CD4-positive, alpha-beta T cell treated with Interleukin-15 for 1 hour (primary cell): ENCODE results near the gene IRF2BP2.

Source experiments
- DNase-seq: peaks from one replicate; pipeline ENCODE4 v3.0.0-alpha.2; 2020

IRF2BP2 gene

GRCh38 chr1:234612352-234613127, 2.6 kb upstream of the IRF2BP2 start:
- peak; percentile 90 for DNase-seq

- peak; percentile 43 for DNase-seq
Measured at GRCh38 chr1:234611847-234612351, 1.9 kb upstream of the IRF2BP2 start.

GRCh38 chr1:234611225-234611846, 1.4 kb upstream of the IRF2BP2 start:
- DNase-seq, result no peak

- peak; percentile 95 for DNase-seq
Measured at GRCh38 chr1:234610666-234611224, 767 bp upstream of the IRF2BP2 start.

GRCh38 chr1:234609691-234610042, 311 bp downstream of the IRF2BP2 start:
- no peak for DNase-seq

GRCh38 chr1:234608911-234609690, 877 bp downstream of the IRF2BP2 start:
- DNase-seq, result peak; percentile 80

GRCh38 chr1:234608025-234608910, 1.7 kb downstream of the IRF2BP2 start:
- peak; percentile 91 for DNase-seq

GRCh38 chr1:234607109-234608024, 2.6 kb downstream of the IRF2BP2 start:
- DNase-seq, result peak; percentile 39

- DNase-seq, result no peak
Measured at GRCh38 chr1:234606784-234607108, 3.2 kb downstream of the IRF2BP2 start.

- peak; percentile 50 for DNase-seq
Measured at GRCh38 chr1:234605983-234606783, 3.8 kb downstream of the IRF2BP2 start.

- DNase-seq, result no peak
Measured at GRCh38 chr1:234605399-234605982, 4.5 kb downstream of the IRF2BP2 start.

GRCh38 chr1:234604495-234605398, 5.2 kb downstream of the IRF2BP2 start:
- no peak for DNase-seq

GRCh38 chr1:234603221-234604204, 6.5 kb downstream of the IRF2BP2 start:
- DNase-seq, result no peak

GRCh38 chr1:234602334-234603220, 7.4 kb downstream of the IRF2BP2 start:
- DNase-seq, result no peak

- DNase-seq, result peak; percentile 49
Measured at GRCh38 chr1:234601301-234602017, 8.5 kb downstream of the IRF2BP2 start.
